HG02852 (cell line): Measurements from ENCODE around the gene CIT.
A peak's percentile ranks its signal among the peaks of the same experiment; 100 is the strongest.

Experiments used
- ATAC-seq: cut with Tn5 transposase; IDR thresholded peaks from one replicate; pipeline ENCODE4 v1.9.1; 2021; ENCODE audit warnings: mild to moderate bottlenecking, moderate library complexity; ENCODE audit not compliant: unreplicated experiment

Gene CIT

GRCh38 chr12:119807380-119807779 lies 69.7 kb downstream of the CIT start:
- ATAC-seq, result no peak

- no peak for ATAC-seq
Observed at GRCh38 chr12:119804011-119804641, 73.0 kb downstream of the CIT start.

- no peak for ATAC-seq
Observed at GRCh38 chr12:119803381-119803791, 73.7 kb downstream of the CIT start.

GRCh38 chr12:119802472-119802871 lies 74.6 kb downstream of the CIT start:
- no peak for ATAC-seq

- ATAC-seq, result no peak
Observed at GRCh38 chr12:119797090-119797489, 80.0 kb downstream of the CIT start.

- no peak for ATAC-seq
Observed at GRCh38 chr12:119796292-119796691, 80.8 kb downstream of the CIT start.

GRCh38 chr12:119791453-119791852 lies 85.7 kb downstream of the CIT start:
- no peak for ATAC-seq

- no peak for ATAC-seq
Observed at GRCh38 chr12:119788786-119789185, 88.3 kb downstream of the CIT start.

GRCh38 chr12:119786539-119786938 lies 90.6 kb downstream of the CIT start:
- ATAC-seq, result no peak

- ATAC-seq, result no peak
Observed at GRCh38 chr12:119784673-119785072, 92.4 kb downstream of the CIT start.

- ATAC-seq, result no peak
Observed at GRCh38 chr12:119783787-119784186, 93.3 kb downstream of the CIT start.

- ATAC-seq, result peak; percentile 55
Observed at GRCh38 chr12:119781804-119782203, 95.3 kb downstream of the CIT start.

GRCh38 chr12:119780786-119781434 lies 96.2 kb downstream of the CIT start:
- ATAC-seq, result no peak

GRCh38 chr12:119775246-119775895 lies 101.7 kb downstream of the CIT start:
- no peak for ATAC-seq

GRCh38 chr12:119772431-119772830 lies 104.7 kb downstream of the CIT start:
- no peak for ATAC-seq

GRCh38 chr12:119770146-119770545 lies 107.0 kb downstream of the CIT start:
- no peak for ATAC-seq

GRCh38 chr12:119762619-119763018 lies 114.5 kb downstream of the CIT start:
- ATAC-seq, result no peak

GRCh38 chr12:119758722-119759121 lies 118.4 kb downstream of the CIT start:
- ATAC-seq, result no peak

- ATAC-seq, result no peak
Observed at GRCh38 chr12:119758234-119758633, 118.9 kb downstream of the CIT start.

- ATAC-seq, result no peak
Observed at GRCh38 chr12:119751961-119752360, 125.2 kb downstream of the CIT start.

- ATAC-seq, result no peak
Observed at GRCh38 chr12:119749666-119750065, 127.5 kb downstream of the CIT start.

GRCh38 chr12:119748497-119748896 lies 128.6 kb downstream of the CIT start:
- ATAC-seq, result no peak
